Measurements from ENCODE around the gene CRYAB. TPM values are rescaled to one million over a fixed set of nuclear protein-coding genes. Genes with fewer than 3 reads are reported as not detected.

The CRYAB gene
- total and polyA plus RNA-seq, 2 of the 4 experiments (the other 2 are of a cell fraction) = 6.5 to 19.5 TPM

- H2BK20ac ChIP-seq (ENCODE audit: low read depth, low read length) = no peak overlapping the region
- H3K27ac ChIP-seq (ENCODE audit: insufficient read depth, low read length) = peak overlapping the region; percentile 97; the same call in 1 of the 2 replicates
- H3K4me2 ChIP-seq (ENCODE audit: low read depth, low read length) = peak overlapping the region; percentile 90
- H3K4me3 ChIP-seq (ENCODE audit: insufficient read depth, low read depth, low read length) = peak overlapping the region; percentile 94
- peaks cover 3 to 19% of the 10 kb centered on the region in 2 experiments; a peak in 3 of 4 replicates for H3K79me1 ChIP-seq (ENCODE audit: low read depth in 1 of 2, low read length in 2 of 2)
- ChIA-PET POLR2A (ENCODE audit: unreplicated experiment) (no interaction called here), CTCF (interaction anchor here (1.3 to 1.5 kb wide), 2 partner anchors 25 to 112 kb away, joined by 4 to 5 read pairs; no protein-coding TSS in a partner anchor)
- H2AK5ac ChIP-seq (ENCODE audit: low read depth, low read length) = peak overlapping the region; percentile 5; the same call in 1 of the 2 replicates
- H4K8ac ChIP-seq (ENCODE audit: low read depth in 2 of 2, low read length in 2 of 2) = peak overlapping the region; percentile 79 to 89; a peak in 3 of 4 replicates
- H2BK120ac ChIP-seq (ENCODE audit: low read depth, low read length) = no peak overlapping the region
- no peak overlapping the region for H3K18ac ChIP-seq (ENCODE audit: low read depth, low read length)
- H3K9me1 ChIP-seq (ENCODE audit: insufficient read depth, low read length) = peaks cover 4% of the 10 kb centered on the region; the same call in 1 of the 2 replicates
- H3K56ac ChIP-seq (ENCODE audit: extremely low read depth, insufficient read depth, low read length) = 0 out of 2 replicates have a peak overlapping the region, but pooled peaks have one; percentile 86
- BruUV-seq (replicated peaks) = no TSS peak
- H3K23ac ChIP-seq (ENCODE audit: low read depth, low read length) = peak overlapping the region; percentile 43; the same call in 1 of the 2 replicates
- H3K36me3 ChIP-seq (ENCODE audit: control insufficient read depth, insufficient read depth, low read length) = peaks cover 5% of the 10 kb centered on the region
- H3K14ac ChIP-seq (replicated peaks; ENCODE audit: low read depth, low read length) = peak overlapping the region; percentile 91; the same call in 1 of the 2 replicates
- H2BK5ac ChIP-seq (ENCODE audit: low read depth, low read length, poor library complexity, severe bottlenecking) = peak overlapping the region; percentile 74
- H2BK15ac ChIP-seq (ENCODE audit: low read depth, low read length) = no peak overlapping the region
- H3K4ac ChIP-seq (ENCODE audit: low read depth, low read length) = peak overlapping the region; percentile 85; the same call in 1 of the 2 replicates
- peak overlapping the region; percentile 90 for H2AFZ ChIP-seq (replicated peaks; ENCODE audit: low read length, poor library complexity)
- DNase-seq = no peak
- H3K4me1 ChIP-seq (ENCODE audit: control insufficient read depth, insufficient read depth, low read length) = peaks cover 2% of the 10 kb centered on the region
- no peak overlapping the region for H2AK9ac ChIP-seq (replicated peaks; ENCODE audit: low read depth, low read length, poor library complexity)
- in situ Hi-C loops (cut with MboI; ENCODE audit: low sequenced_read_pairs) = no loop called here
- H4K91ac ChIP-seq (ENCODE audit: insufficient read depth, low read depth, low read length) = 0 out of 2 replicates have a peak overlapping the region, but pooled peaks have one; percentile 84
- dilution Hi-C loops (cut with HindIII; ENCODE audit: low sequenced_read_pairs, unreplicated experiment) = no loop called here
- H3K9ac ChIP-seq (ENCODE audit: low read depth, low read length) = peak overlapping the region; percentile 92
- intact Hi-C loops (cut with micrococcal nuclease) = loop anchor here (2.0 to 10.0 kb wide), 2 partner anchors 126 to 354 kb away; partner anchors contain the start of gene PTS
- no peak for ATAC-seq (ENCODE audit: low read depth)
- TF ChIP-seq CHD1 (IDR thresholded peaks at IDR 0.05; ENCODE audit: low read depth, low read length) = no peak
- TF ChIP-seq, protein P1, sequence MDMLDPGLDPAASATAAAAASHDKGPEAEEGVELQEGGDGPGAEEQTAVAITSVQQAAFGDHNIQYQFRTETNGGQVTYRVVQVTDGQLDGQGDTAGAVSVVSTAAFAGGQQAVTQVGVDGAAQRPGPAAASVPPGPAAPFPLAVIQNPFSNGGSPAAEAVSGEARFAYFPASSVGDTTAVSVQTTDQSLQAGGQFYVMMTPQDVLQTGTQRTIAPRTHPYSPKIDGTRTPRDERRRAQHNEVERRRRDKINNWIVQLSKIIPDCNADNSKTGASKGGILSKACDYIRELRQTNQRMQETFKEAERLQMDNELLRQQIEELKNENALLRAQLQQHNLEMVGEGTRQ (IDR thresholded peaks at IDR 0.05; ENCODE audit: low read depth, low read length) = no peak
- TF ChIP-seq CTCF (conservative IDR thresholded peaks at IDR 0.05; ENCODE audit: low read depth, low read length) = no peak
- no peak for TF ChIP-seq MAFK (IDR thresholded peaks at IDR 0.05; ENCODE audit: low read depth, low read length)
- no peak for TF ChIP-seq MXI1 (IDR thresholded peaks at IDR 0.05; ENCODE audit: borderline replicate concordance, low read depth, low read length)
- TF ChIP-seq FOS (IDR thresholded peaks at IDR 0.05; ENCODE audit: low read depth, low read length) = no peak
- no peak for TF ChIP-seq SMC3 (IDR thresholded peaks at IDR 0.05; ENCODE audit: low read depth, low read length)
- TF ChIP-seq RAD21 (IDR thresholded peaks at IDR 0.05; ENCODE audit: low read length) = no peak
- H4K5ac ChIP-seq (ENCODE audit: low read depth, low read length) = peak overlapping the region; percentile 76; the same call in 1 of the 2 replicates
- H3K9me3 ChIP-seq (ENCODE audit: control insufficient read depth, insufficient read depth, low read length) = no peaks in the 10 kb centered on the region
- H3K27me3 ChIP-seq (ENCODE audit: control insufficient read depth, insufficient read depth, low read length) = no peaks in the 10 kb centered on the region
- H4K20me1 ChIP-seq (ENCODE audit: insufficient read depth, low read length) = no peaks in the 10 kb centered on the region
Observed at GRCh38 chr11:111870522-111870885, 41.1 kb downstream of the CRYAB start.
